ENCODE results near the gene ZNF384. TPM values are rescaled to one million over a fixed set of nuclear protein-coding genes. Genes with fewer than 3 reads are reported as not detected.

Gene ZNF384
- total and polyA plus RNA-seq, 2 experiments from 2014 or later: 33.8 to 35.8 TPM

DNA sequence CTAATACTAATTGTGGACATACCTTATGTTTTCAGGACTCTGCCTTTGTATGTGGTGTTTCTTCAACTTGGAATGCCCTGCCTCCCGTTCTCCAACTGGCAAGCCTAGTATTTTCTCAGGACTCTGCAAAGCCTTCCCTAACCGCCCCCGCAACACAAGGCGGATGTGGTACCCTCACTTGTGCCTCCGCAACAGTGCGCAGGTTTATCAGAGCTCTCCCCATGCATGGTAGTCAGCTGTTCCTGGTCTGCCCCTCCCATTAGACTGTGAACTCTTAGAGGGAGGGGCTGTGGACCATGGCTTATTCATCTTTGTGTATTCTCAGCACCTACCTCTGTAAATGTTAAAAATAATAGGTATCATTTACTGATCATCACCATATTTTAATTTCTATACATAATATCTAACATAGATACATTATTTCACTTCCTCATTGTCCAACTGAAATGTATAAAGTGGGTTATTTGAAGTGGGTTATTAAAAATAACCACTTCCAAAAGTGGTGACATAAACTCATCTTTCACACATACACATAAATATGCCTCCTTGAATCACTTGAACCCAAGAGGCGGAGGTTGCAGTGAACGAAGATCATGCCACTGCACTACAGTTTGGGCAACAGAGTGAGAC, 62.4 kb downstream of the ZNF384 start:
- Histone ChIP-seq H3K9me2 (replicated peaks; ENCODE audit: insufficient read depth) (no peaks in the 10 kb centered on the region), H3K27ac (no peak overlapping the region), H3K79me2 (no peaks in the 10 kb centered on the region), H3K27me3 (no peaks in the 10 kb centered on the region), H3K4me2 (no peak overlapping the region), H3K36me3 (replicated peaks; ENCODE audit: insufficient read depth, low read depth) (no peaks in the 10 kb centered on the region), H3K4me1 (ENCODE audit: insufficient read depth) (peaks cover 10% of the 10 kb centered on the region), H2AFZ (no peak overlapping the region), H3K4me3 (no peak overlapping the region), H4K20me1 (ENCODE audit: insufficient read depth, poor library complexity, severe bottlenecking) (no peaks in the 10 kb centered on the region), H3K9me3 (ENCODE audit: low read depth) (no peaks in the 10 kb centered on the region)
- DNase-seq (ENCODE audit: low spot score): no peak
- 93% methylated on average over 8 of the region's 8 CpGs for WGBS (ENCODE audit: low lambda C conversion rate, missing lambda C conversion rate)
- no peak for TF ChIP-seq EZH2 (IDR thresholded peaks at IDR 0.05; ENCODE audit: borderline replicate concordance)
- TF ChIP-seq EZH2phosphoT487 (IDR thresholded peaks at IDR 0.05; ENCODE audit: low read depth, severe bottlenecking, unreplicated experiment): no peak
- TF ChIP-seq, protein P1, sequence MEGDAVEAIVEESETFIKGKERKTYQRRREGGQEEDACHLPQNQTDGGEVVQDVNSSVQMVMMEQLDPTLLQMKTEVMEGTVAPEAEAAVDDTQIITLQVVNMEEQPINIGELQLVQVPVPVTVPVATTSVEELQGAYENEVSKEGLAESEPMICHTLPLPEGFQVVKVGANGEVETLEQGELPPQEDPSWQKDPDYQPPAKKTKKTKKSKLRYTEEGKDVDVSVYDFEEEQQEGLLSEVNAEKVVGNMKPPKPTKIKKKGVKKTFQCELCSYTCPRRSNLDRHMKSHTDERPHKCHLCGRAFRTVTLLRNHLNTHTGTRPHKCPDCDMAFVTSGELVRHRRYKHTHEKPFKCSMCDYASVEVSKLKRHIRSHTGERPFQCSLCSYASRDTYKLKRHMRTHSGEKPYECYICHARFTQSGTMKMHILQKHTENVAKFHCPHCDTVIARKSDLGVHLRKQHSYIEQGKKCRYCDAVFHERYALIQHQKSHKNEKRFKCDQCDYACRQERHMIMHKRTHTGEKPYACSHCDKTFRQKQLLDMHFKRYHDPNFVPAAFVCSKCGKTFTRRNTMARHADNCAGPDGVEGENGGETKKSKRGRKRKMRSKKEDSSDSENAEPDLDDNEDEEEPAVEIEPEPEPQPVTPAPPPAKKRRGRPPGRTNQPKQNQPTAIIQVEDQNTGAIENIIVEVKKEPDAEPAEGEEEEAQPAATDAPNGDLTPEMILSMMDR (IDR thresholded peaks at IDR 0.05; ENCODE audit: poor library complexity): no peak

DNA sequence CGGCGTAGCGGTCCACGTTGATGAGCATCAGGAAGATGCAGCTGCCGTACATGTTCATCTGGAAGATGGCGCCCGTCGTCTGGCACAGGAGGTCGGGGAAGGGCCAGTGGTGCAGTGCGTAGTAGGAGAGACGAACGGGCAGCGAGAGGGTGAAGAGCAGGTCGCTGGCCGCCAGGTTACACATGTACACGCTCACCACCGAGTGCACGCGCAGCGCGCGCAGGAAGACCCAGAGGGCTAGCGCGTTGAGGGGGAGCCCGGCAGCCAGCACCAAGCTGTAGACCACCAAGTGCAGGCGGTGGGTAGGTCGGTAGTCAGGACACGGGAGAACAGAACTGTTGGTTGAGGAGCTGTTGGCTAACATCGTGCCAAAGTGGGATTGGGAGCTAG, 68.3 kb downstream of the ZNF384 start:
- Histone ChIP-seq H3K4me2 (no peak overlapping the region), H3K4me1 (ENCODE audit: insufficient read depth) (no peaks in the 10 kb centered on the region), H3K27me3 (peaks cover 3% of the 10 kb centered on the region), H3K36me3 (replicated peaks; ENCODE audit: insufficient read depth, low read depth) (no peaks in the 10 kb centered on the region), H3K27ac (no peak overlapping the region), H3K79me2 (no peaks in the 10 kb centered on the region), H3K9me2 (replicated peaks; ENCODE audit: insufficient read depth) (no peaks in the 10 kb centered on the region), H4K20me1 (ENCODE audit: insufficient read depth, poor library complexity, severe bottlenecking) (no peaks in the 10 kb centered on the region), H3K9me3 (ENCODE audit: low read depth) (no peaks in the 10 kb centered on the region), H3K4me3 (no peak overlapping the region), H2AFZ (no peak overlapping the region)
- DNase-seq (ENCODE audit: low spot score): no peak
- TF ChIP-seq EZH2phosphoT487 (IDR thresholded peaks at IDR 0.05; ENCODE audit: low read depth, severe bottlenecking, unreplicated experiment) (no peak), EZH2 (IDR thresholded peaks at IDR 0.05; ENCODE audit: borderline replicate concordance) (no peak)
- TF ChIP-seq, protein P1 (IDR thresholded peaks at IDR 0.05; ENCODE audit: poor library complexity): no peak
- WGBS (ENCODE audit: low lambda C conversion rate, missing lambda C conversion rate): 98% methylated on average over 29 of the region's 29 CpGs

DNA sequence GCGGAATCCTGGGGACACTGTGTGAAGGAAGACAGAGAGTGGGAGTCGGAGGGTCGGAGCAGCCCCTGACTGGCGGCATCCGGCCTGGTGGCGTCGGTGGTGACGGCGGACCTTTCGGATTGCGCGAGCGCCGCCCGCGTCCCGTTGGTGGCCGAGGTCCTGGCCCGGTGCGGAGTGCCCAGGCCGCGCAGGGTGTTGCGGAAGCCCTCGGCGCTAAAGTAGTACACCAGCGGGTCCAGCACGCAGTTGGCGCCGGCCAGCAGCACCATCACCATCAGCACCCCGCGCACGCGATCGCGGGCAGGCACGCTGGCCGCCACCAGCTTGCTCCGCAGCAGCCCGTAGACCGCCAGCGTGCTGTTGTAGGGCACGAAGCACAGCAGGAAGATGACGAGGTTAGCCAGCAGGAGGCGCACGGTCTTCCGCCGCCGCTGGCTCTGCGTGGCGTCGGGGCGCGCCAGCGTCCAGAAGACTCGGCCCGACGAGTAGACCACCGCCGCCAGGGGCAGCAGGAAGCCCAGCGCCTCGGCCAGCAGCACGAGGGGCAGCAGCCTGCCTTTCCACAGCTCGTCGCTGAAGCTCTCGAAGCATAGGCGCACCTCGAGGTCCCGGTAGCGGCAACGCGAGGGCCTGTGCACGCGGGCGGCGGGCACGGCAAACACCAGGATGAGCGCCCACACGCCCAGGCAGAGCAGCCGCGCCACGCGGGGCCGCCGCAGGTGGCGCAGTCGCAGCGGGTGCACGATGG, 68.9 kb downstream of the ZNF384 start:
- Histone ChIP-seq H3K36me3 (replicated peaks; ENCODE audit: insufficient read depth, low read depth) (no peaks in the 10 kb centered on the region), H3K4me1 (ENCODE audit: insufficient read depth) (no peaks in the 10 kb centered on the region), H3K4me3 (no peak overlapping the region), H3K27ac (no peak overlapping the region), H3K9me2 (replicated peaks; ENCODE audit: insufficient read depth) (no peaks in the 10 kb centered on the region), H3K27me3 (peaks cover 3% of the 10 kb centered on the region), H3K9me3 (ENCODE audit: low read depth) (no peaks in the 10 kb centered on the region), H4K20me1 (ENCODE audit: insufficient read depth, poor library complexity, severe bottlenecking) (no peaks in the 10 kb centered on the region), H2AFZ (no peak overlapping the region), H3K4me2 (peak overlapping the region; percentile 62), H3K79me2 (no peaks in the 10 kb centered on the region)
- TF ChIP-seq EZH2 (IDR thresholded peaks at IDR 0.05; ENCODE audit: borderline replicate concordance): no peak
- no peak for TF ChIP-seq EZH2phosphoT487 (IDR thresholded peaks at IDR 0.05; ENCODE audit: low read depth, severe bottlenecking, unreplicated experiment)
- TF ChIP-seq, protein P1 (IDR thresholded peaks at IDR 0.05; ENCODE audit: poor library complexity): peak; percentile 50
- DNase-seq (ENCODE audit: low spot score): peak; percentile 66
- whole genome bisulfite sequencing (ENCODE audit: low lambda C conversion rate, missing lambda C conversion rate): 45% methylated on average over 86 of the region's 88 CpGs
